Stimulated activated CD8-positive, alpha-beta memory T cell treated with anti-CD3 and anti-CD28 coated beads, Interleukin-2, amount 100 ng/mL, for 1 hour (primary cell): ENCODE data around the gene SLC38A10.

ENCODE experiments used
- DNase-seq, 2 donors: peaks; one replicate each; pipeline ENCODE4 v3.0.0-alpha.2; 2020; ENCODE audit warnings: low read depth in 2 of 2

SLC38A10 gene

GRCh38 chr17:81298991-81299738, 4.1 kb upstream of the SLC38A10 start:
- no peak for DNase-seq

GRCh38 chr17:81298325-81298990, 3.4 kb upstream of the SLC38A10 start:
- DNase-seq: no peak

- no peak for DNase-seq
These were observed 722 bp upstream of the SLC38A10 start for GRCh38 chr17:81295676-81296381.

- no peak for DNase-seq
These were observed 536 bp downstream of the SLC38A10 start for GRCh38 chr17:81294512-81295030.

GRCh38 chr17:81292450-81292849, 2.7 kb downstream of the SLC38A10 start:
- no peak for DNase-seq

- DNase-seq: peak; percentile 45 to 50
These were observed 3.4 kb downstream of the SLC38A10 start for GRCh38 chr17:81291662-81292061.

GRCh38 chr17:81290230-81290629, 4.9 kb downstream of the SLC38A10 start:
- no peak for DNase-seq

- DNase-seq: no peak
These were observed 5.5 kb downstream of the SLC38A10 start for GRCh38 chr17:81289627-81290026.

GRCh38 chr17:81288715-81289114, 6.4 kb downstream of the SLC38A10 start:
- no peak for DNase-seq

- no peak for DNase-seq
These were observed 7.2 kb downstream of the SLC38A10 start for GRCh38 chr17:81287741-81288430.

- no peak for DNase-seq
These were observed 8.0 kb downstream of the SLC38A10 start for GRCh38 chr17:81287152-81287551.

GRCh38 chr17:81286491-81287145, 8.5 kb downstream of the SLC38A10 start:
- no peak for DNase-seq

- no peak for DNase-seq
These were observed 9.2 kb downstream of the SLC38A10 start for GRCh38 chr17:81285894-81286293.

- DNase-seq: peak in 1 of 2 donors; percentile 20
These were observed 9.8 kb downstream of the SLC38A10 start for GRCh38 chr17:81285179-81285878.

- no peak for DNase-seq
These were observed 12.2 kb downstream of the SLC38A10 start for GRCh38 chr17:81282876-81283275.

GRCh38 chr17:81282141-81282540, 13.0 kb downstream of the SLC38A10 start:
- DNase-seq: no peak

GRCh38 chr17:81280571-81280970, 14.5 kb downstream of the SLC38A10 start:
- no peak for DNase-seq

GRCh38 chr17:81279278-81280275, 15.5 kb downstream of the SLC38A10 start:
- DNase-seq: no peak

- no peak for DNase-seq
These were observed 16.3 kb downstream of the SLC38A10 start for GRCh38 chr17:81278831-81279230.
